Placental pericyte (primary cell): ENCODE results near the gene MLLT6. TPM values are rescaled to one million over a fixed set of nuclear protein-coding genes. Genes with fewer than 3 reads are reported as not detected.
A peak's percentile ranks its signal among the peaks of the same experiment; 100 is the strongest.

Source experiments
- small RNA-seq: library from RNA; depleted of rRNA; stranded (forward); fragments of <200 nt; gene quantifications from one replicate; pipeline ENCODE3, GENCODE V24; 2012; ENCODE audit warnings: low replicate concordance
- total RNA-seq: library from RNA; depleted of rRNA; stranded (reverse); fragments of >200 nt; gene quantifications from 2 replicates; pipeline ENCODE4 v1.2.3, GENCODE V29; 2012

MLLT6 gene
- total RNA-seq = 16.9 and 25.3 TPM in 2 replicates

DNA sequence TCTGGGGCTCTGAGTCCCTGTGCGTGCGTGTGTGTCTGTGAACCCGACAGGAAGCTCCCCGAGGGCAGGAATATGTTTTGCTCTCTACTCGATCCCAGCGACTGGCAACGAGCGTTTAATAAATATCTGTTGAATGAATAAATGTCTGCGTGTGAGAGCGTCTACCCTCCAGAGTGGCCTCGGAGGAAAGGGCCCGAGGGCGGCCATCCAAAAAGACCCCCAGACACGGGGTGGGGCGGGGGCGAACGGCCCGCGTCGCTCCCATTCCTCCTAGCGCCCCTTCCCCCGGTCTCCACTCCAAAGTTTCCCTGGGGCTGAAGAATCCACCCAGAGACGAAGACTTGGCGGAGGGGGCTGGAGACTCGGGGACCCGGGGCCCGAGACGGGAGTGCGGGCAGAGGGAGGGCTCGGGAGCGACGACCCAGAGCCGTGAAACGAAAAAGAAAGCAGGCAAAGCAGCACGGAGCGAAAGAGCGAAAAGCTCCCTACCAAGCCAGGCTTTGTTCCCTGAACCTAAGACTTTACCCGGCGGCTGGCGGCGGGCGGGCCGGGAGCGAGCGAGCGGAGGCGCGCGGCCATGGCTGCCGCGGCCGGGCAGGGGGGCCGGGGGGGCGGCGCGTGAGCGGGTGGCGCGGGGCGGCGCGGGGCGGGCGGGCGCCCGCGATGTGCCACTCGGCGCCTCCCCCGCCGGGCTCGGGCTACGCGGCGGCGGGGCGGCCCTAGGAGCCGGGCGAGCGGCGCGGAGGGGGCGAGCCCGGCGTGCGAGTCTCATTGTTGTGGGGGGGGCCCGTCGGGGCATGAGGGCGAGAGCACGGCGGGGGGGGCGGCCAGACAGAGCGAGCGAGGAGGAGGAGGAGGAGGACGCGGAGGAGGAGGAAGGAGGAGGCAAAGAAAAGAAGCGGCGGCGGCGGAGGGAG lies at the start of gene MLLT6:
Gene MLLT6, plus strand, starts transcription at position 668 of the 917 bp plus-strand sequence. CDS start 360 bp downstream, outside the sequence.

DNA sequence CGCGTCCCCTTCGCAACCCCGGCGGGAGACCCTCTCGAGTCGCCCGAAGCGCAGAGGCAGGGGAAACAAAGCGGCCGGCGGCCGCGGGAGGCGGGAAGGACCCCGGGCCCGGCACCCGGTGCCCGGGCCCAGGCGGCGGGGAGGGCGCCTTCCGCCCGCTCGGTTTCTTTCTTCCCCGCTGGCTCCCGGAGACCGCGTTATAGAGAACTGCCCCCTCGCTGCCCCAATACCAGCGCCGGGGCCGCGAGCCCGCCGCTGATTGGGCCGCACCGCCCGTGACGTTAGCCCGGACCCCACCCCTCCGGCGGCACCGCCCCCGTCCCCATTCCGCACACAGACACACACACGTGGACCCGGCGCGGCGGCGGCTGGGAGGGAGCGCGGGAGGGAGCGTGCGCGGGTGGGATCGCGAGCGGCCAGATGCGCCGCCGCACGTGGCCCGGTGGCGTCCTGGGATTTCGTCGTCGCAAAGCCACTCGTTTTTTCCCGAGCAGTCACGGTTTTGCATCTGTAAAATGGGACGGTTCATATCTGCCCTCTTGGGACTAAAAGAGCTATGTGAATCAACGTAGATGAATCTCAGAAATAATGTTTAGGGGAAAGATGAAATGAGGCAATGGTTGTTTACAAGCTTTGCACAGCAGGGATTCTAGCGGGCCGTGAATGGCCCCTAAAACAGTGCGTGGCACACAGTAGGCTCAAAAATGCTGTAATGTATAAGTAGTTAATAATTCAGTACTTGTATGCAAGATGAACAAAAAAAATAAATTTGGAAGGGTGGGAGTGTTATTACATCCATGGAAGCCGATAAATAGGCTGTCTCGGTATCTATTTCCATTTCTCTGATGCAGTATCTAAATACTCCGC lies 30.1 kb upstream of the MLLT6 start, which contains the start of gene EPOP:
Gene EPOP, minus strand, starts transcription at position 209 of the 867 bp plus-strand sequence. CDS start 462 bp downstream, outside the sequence.

DNA sequence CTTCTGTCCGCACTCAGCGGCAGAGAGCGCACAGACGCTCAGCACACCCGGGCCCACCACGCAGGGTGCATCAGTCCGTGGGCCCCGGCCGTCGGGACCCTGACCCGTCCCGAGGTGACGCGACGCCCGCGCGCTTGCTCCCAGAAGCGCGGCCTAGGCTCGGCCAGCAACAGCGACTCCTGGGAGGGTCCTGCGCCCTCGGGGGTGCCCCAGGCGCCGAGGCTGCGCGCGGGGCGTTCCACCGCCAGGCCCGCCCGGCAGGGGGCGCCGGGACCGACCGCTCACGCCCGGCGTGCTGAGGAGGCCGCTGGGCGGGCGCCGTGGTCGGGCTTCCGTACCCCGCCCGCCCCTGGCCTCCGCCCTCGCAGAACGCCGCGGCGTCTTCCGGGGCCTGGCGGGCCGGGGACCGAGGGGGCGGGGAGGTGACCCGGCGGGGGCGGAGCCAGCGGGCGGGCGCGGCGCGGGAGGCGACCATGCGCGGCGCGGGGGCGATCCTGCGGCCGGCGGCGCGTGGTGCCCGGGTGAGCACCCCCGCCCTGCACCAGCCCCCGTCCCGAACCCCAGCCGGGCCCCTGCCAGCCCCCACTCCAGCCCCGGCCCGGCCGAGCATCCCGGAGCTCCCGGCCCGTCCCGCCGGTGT lies 24.9 kb downstream of the MLLT6 start, which contains the start of gene CISD3:
Gene CISD3, plus strand, starts transcription at position 456 of the 640 bp plus-strand sequence. Its CDS starts 18 bp downstream, at position 474.

DNA sequence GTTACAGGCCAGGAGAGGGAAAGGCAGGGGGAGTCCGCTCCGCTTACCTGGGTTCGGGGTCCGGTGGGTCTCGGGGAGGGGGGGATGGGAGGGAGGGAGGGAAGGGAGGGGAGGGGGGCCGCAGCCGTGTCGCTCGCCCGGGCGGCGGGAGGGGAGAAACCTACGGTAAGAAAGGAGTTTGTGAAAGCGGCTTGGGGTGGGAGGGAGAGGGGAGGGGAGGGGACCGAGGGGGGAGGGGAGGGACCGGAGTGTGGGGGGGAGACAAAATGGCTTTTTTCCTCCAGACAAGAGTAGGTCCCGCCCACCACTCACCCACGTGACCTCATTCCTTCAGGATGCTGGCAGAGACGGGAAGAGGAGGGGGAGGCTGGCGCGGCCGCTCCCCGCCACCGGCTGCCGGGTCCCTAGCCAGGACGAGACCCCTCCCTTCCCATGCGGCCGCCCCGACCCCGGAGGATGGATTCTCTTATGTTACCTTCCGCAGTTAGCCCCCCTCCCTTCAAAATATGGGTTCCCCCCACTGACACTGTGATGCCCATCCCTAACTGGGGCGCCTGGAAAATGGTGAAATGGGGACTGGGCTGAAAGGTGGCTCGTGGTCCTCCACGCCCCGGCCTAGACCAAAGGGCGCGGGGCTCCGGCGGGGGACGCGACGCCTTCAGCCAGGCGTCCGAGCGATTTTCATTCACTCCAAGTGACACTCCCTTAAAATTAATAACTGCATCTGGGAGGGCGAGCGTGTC lies 43.2 kb downstream of the MLLT6 start, which contains the start of gene PCGF2:
Gene PCGF2, minus strand, starts transcription at position 188 of the 743 bp plus-strand sequence. CDS start 7,934 bp downstream, outside the sequence.

DNA sequence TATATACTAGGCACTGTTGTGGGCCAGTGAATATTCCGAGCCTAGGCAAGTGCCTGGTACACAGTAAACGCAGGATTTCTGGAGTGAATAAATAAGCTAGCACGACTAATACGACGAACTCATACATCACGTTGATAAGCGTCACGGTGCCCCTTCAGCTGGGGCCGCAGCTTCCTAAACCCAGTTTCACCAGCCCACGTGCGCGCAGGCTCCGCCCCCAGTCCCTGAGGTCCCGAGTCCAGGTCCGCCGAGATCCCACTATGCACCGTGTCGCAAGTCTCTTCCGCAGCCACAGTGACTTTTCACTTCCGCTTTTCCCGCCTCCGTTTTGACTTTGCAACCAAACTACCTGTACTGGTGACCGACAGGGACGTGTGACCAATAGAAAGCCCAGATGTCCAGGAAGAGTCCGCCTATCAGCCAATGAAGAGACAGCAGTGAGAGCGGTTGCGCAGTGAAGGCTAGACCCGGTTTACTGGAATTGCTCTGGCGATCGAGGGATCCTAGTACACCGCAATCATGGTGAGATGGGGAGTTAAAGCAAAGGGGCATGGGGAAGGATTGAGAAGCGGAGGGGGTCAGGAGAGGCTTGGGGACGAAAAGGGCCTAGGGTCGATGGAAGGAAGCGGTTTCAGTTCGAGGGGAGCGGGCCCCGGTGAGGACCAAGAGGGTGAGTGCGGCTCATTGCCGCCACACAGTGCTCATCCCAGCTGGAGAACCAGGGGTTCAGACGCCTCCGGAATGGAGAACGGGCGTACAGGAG lies 47.4 kb downstream of the MLLT6 start, which contains the start of gene PSMB3:
Gene PSMB3, plus strand, starts transcription at position 434 of the 763 bp plus-strand sequence. Its CDS starts 86 bp downstream, at position 520.

Small RNA genes lying within 50 kb of the gene (small RNA-seq; reads per million reads assigned to genes)
- gene MIR4726 = not detected
- not detected for gene MIR4734
- gene RNA5SP440 = 0.85 reads per million, percentile 38 among the genes with 10 or more reads in this experiment
- gene RNU6-866P = not detected

Other genes starting within 250 kb of the MLLT6 start
- gene SRCIN1, start 99.3 kb upstream of the MLLT6 start, total RNA-seq = not detected in 2 replicates
- 0.86 and 0.88 TPM in 2 replicates for gene EPOP, start 30.3 kb upstream of the MLLT6 start, total RNA-seq
- 1.5 and 5.3 TPM in 2 replicates for gene CISD3, start 25.1 kb downstream of the MLLT6 start, total RNA-seq
- gene PCGF2, start 43.1 kb downstream of the MLLT6 start, total RNA-seq = 4.6 and 12.5 TPM in 2 replicates
- gene PSMB3, start 47.5 kb downstream of the MLLT6 start, total RNA-seq = 172 and 303 TPM in 2 replicates
- gene PIP4K2B, start 94.3 kb downstream of the MLLT6 start, total RNA-seq = 28.0 and 69.3 TPM in 2 replicates
- 13.8 and 13.9 TPM in 2 replicates for gene CWC25, start 120.0 kb downstream of the MLLT6 start, total RNA-seq
- gene RPL23, start 148.4 kb downstream of the MLLT6 start, total RNA-seq = 553 and 1,306 TPM in 2 replicates
- 250 and 340 TPM in 2 replicates for gene LASP1, start 164.8 kb downstream of the MLLT6 start, total RNA-seq